Fibroblast of lung (primary cell): Measurements from ENCODE around the gene ACTG1.

Experiments
- EZH2 ChIP-seq: IDR thresholded peaks from 2 replicates; pipeline ENCODE4 v1.5.1; 2012; ENCODE audit warnings: low read length, control low read depth, mild to moderate bottlenecking; ENCODE audit errors: missing control alignments
- TF ChIP-seq, protein P1 (sequence below), 2 donors: IDR thresholded peaks in 1 of 2; conservative IDR thresholded peaks in 1 of 2; 1 replicate in 1 of 2; 2 replicates in 1 of 2; pipeline ENCODE4 v1.5.1; 2011 to 2012; ENCODE audit warnings: low read length in 2 of 2, control low read depth in 1 of 2, inconsistent platforms in 1 of 2, low read depth in 1 of 2, mild to moderate bottlenecking in 1 of 2

DNA sequence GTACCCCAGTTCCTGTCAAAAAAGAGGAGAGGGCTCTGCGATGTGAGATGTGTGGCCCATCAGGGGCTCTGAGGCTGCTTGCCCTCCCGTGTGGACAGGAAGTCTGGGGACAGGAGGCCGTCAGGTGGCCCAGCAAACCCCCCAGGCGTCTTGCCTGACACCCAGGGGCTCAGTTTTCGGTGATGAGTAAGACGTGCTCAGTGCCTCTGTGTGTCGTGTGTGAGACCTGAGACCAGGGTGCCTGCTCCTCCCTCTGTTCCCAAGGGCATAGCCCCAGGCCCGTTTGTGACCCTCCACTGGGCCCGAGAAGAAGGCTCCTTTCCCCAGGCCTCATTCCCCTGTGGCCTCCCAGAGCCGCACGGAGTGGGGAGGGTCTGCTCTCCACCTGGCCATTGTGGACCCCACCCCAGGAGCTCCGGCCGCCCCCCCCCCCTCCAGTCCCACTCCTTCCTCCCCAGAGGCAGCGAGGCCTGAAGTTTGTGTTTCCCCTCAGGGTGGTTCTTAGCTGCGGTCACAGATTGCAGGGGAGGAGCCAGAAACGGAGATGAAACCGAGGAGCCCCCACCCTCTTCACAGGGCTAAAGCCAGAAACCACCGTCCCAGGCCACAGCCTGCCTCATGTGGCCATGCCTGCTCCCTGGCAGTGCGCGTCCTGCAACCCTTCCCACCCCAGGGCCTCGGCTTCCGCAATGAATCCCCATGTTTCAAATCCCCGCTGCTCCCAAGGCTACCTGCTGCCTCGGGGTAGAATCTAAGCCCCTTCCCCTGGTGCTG, 4.9 kb upstream of the ACTG1 start:
- TF ChIP-seq, protein P1, sequence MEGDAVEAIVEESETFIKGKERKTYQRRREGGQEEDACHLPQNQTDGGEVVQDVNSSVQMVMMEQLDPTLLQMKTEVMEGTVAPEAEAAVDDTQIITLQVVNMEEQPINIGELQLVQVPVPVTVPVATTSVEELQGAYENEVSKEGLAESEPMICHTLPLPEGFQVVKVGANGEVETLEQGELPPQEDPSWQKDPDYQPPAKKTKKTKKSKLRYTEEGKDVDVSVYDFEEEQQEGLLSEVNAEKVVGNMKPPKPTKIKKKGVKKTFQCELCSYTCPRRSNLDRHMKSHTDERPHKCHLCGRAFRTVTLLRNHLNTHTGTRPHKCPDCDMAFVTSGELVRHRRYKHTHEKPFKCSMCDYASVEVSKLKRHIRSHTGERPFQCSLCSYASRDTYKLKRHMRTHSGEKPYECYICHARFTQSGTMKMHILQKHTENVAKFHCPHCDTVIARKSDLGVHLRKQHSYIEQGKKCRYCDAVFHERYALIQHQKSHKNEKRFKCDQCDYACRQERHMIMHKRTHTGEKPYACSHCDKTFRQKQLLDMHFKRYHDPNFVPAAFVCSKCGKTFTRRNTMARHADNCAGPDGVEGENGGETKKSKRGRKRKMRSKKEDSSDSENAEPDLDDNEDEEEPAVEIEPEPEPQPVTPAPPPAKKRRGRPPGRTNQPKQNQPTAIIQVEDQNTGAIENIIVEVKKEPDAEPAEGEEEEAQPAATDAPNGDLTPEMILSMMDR (conservative IDR thresholded peaks at IDR 0.05 in 1 of 2, IDR thresholded peaks at IDR 0.05 in 1 of 2; ENCODE audit: low read depth in 1 of 2, low read length in 2 of 2) = no peak
- no peak for TF ChIP-seq EZH2
